SJSA1 (cell line): ENCODE data around the gene SGCA. TPM values are rescaled to one million over a fixed set of nuclear protein-coding genes. Genes with fewer than 3 reads are reported as not detected.
A peak's percentile ranks its signal among the peaks of the same experiment; 100 is the strongest.

Source experiments
- DNase-seq, 2 experiments: peaks; one replicate each; pipeline ENCODE4 v3.0.0-alpha.2; 2015 to 2020; ENCODE audit warnings: low spot score in 2 of 2, low read depth in 1 of 2
- H3K27ac ChIP-seq: fragments of 250-450 bp; sonication (Bioruptor Pico); 2 replicates; pipeline ENCODE4 v1.5.1; 2020; ENCODE audit warnings: mild to moderate bottlenecking, moderate library complexity
- H3K27me3 ChIP-seq: fragments of 250-450 bp; sonication (Bioruptor Pico); replicated peaks from 2 replicates; pipeline ENCODE4 v1.5.1; 2020; ENCODE audit warnings: mild to moderate bottlenecking, moderate library complexity
- H3K36me3 ChIP-seq: fragments of 250-450 bp; sonication (Bioruptor Pico); 2 replicates; pipeline ENCODE4 v1.5.1; 2020; ENCODE audit warnings: mild to moderate bottlenecking
- H3K4me1 ChIP-seq: fragments of 250-450 bp; sonication (Bioruptor Pico); replicated peaks from 2 replicates; pipeline ENCODE4 v1.6.1; 2021; ENCODE audit warnings: mild to moderate bottlenecking
- H3K4me3 ChIP-seq: fragments of 250-450 bp; sonication (Bioruptor Pico); 2 replicates; pipeline ENCODE4 v1.5.1; 2020; ENCODE audit warnings: mild to moderate bottlenecking
- H3K9me3 ChIP-seq: fragments of 250-450 bp; sonication (Bioruptor Pico); replicated peaks from 2 replicates; pipeline ENCODE4 v1.5.1; 2020; ENCODE audit warnings: mild to moderate bottlenecking
- total RNA-seq: library from RNA; depleted of rRNA; stranded (reverse); fragments of >200 nt; shearing (Covaris generic); gene quantifications from 2 replicates; pipeline ENCODE4 v1.2.3, GENCODE V29; 2014

SGCA gene
- total RNA-seq, 1 experiment from 2014 or later: 2.4 TPM

GRCh38 chr17:50129728-50130558, 35.9 kb upstream of the SGCA start, which contains the start of gene SAMD14:
SAMD14 (minus strand) TSS chr17:50130160; CDS start chr17:50124959, 5,201 bp downstream.
- Histone ChIP-seq H3K27ac (no peak within 1 kb of the TSS), H3K27me3 (peaks cover 16% of the 10 kb centered on the region), H3K9me3 (no peaks in the 10 kb centered on the region; the same call in 1 of the 2 replicates), H3K4me1 (peaks cover 18% of the 10 kb centered on the region), H3K36me3 (peaks cover 31% of the 10 kb centered on the region), H3K4me3 (peak within 1 kb of the TSS; percentile 34)
- no peak for DNase-seq

- Histone ChIP-seq H3K27me3 (peaks cover 16% of the 10 kb centered on the region), H3K4me3 (no peak overlapping the region), H3K27ac (no peak overlapping the region), H3K4me1 (peaks cover 18% of the 10 kb centered on the region), H3K9me3 (no peaks in the 10 kb centered on the region; the same call in 1 of the 2 replicates), H3K36me3 (peaks cover 36% of the 10 kb centered on the region)
- no peak for DNase-seq
These were observed 35.1 kb upstream of the SGCA start for GRCh38 chr17:50130559-50131305.

- Histone ChIP-seq H3K27ac (no peak overlapping the region), H3K4me1 (peaks cover 18% of the 10 kb centered on the region), H3K27me3 (peaks cover 16% of the 10 kb centered on the region), H3K9me3 (no peaks in the 10 kb centered on the region; the same call in 1 of the 2 replicates), H3K36me3 (peaks cover 52% of the 10 kb centered on the region), H3K4me3 (no peak overlapping the region)
- DNase-seq: no peak
These were observed 33.6 kb upstream of the SGCA start for GRCh38 chr17:50132104-50132794.

- H3K36me3 ChIP-seq: peaks cover 61% of the 10 kb centered on the region
- H3K9me3 ChIP-seq: no peaks in the 10 kb centered on the region; the same call in 1 of the 2 replicates
- H3K27ac ChIP-seq: no peak overlapping the region
- peak in 1 of 2 experiments; percentile 41 for DNase-seq
- peaks cover 15% of the 10 kb centered on the region for H3K4me1 ChIP-seq
- H3K4me3 ChIP-seq: no peak overlapping the region
- H3K27me3 ChIP-seq: peaks cover 16% of the 10 kb centered on the region
These were observed 32.6 kb upstream of the SGCA start for GRCh38 chr17:50133028-50133768.

GRCh38 chr17:50133769-50134099, 32.1 kb upstream of the SGCA start:
- Histone ChIP-seq H3K36me3 (peaks cover 66% of the 10 kb centered on the region), H3K4me1 (peaks cover 15% of the 10 kb centered on the region), H3K9me3 (no peaks in the 10 kb centered on the region; the same call in 1 of the 2 replicates), H3K27ac (no peak overlapping the region), H3K27me3 (peaks cover 12% of the 10 kb centered on the region), H3K4me3 (no peak overlapping the region)
- DNase-seq: no peak

GRCh38 chr17:50134206-50135110, 31.3 kb upstream of the SGCA start:
- peaks cover 6% of the 10 kb centered on the region for H3K27me3 ChIP-seq
- no peak overlapping the region for H3K4me3 ChIP-seq
- H3K9me3 ChIP-seq: no peaks in the 10 kb centered on the region
- no peak overlapping the region for H3K27ac ChIP-seq
- H3K4me1 ChIP-seq: peaks cover 15% of the 10 kb centered on the region
- DNase-seq: no peak
- H3K36me3 ChIP-seq: peaks cover 74% of the 10 kb centered on the region

GRCh38 chr17:50135316-50136095, 30.3 kb upstream of the SGCA start:
- H3K36me3 ChIP-seq: peaks cover 82% of the 10 kb centered on the region
- H3K4me3 ChIP-seq: no peak overlapping the region
- no peaks in the 10 kb centered on the region for H3K9me3 ChIP-seq
- H3K27ac ChIP-seq: no peak overlapping the region
- DNase-seq: no peak
- peaks cover 11% of the 10 kb centered on the region for H3K4me1 ChIP-seq
- no peaks in the 10 kb centered on the region for H3K27me3 ChIP-seq

GRCh38 chr17:50136096-50136687, 29.6 kb upstream of the SGCA start:
- DNase-seq: no peak
- no peak overlapping the region for H3K4me3 ChIP-seq
- H3K36me3 ChIP-seq: peaks cover 89% of the 10 kb centered on the region
- H3K27ac ChIP-seq: no peak overlapping the region
- no peaks in the 10 kb centered on the region for H3K9me3 ChIP-seq
- H3K27me3 ChIP-seq: no peaks in the 10 kb centered on the region
- H3K4me1 ChIP-seq: peaks cover 11% of the 10 kb centered on the region

- DNase-seq: no peak
- peaks cover 11% of the 10 kb centered on the region for H3K4me1 ChIP-seq
- no peaks in the 10 kb centered on the region for H3K9me3 ChIP-seq
- H3K4me3 ChIP-seq: no peak overlapping the region
- no peaks in the 10 kb centered on the region for H3K27me3 ChIP-seq
- H3K36me3 ChIP-seq: peaks cover 95% of the 10 kb centered on the region
- H3K27ac ChIP-seq: no peak overlapping the region
These were observed 28.8 kb upstream of the SGCA start for GRCh38 chr17:50137042-50137441.

GRCh38 chr17:50139185-50139783, 26.5 kb upstream of the SGCA start:
- Histone ChIP-seq H3K27ac (no peak overlapping the region), H3K4me1 (no peaks in the 10 kb centered on the region), H3K9me3 (no peaks in the 10 kb centered on the region), H3K4me3 (no peak overlapping the region), H3K36me3 (peaks cover 96% of the 10 kb centered on the region), H3K27me3 (no peaks in the 10 kb centered on the region)
- DNase-seq: no peak
